Muscle of arm (tissue), 12 donors: ENCODE measurements around the gene PTPN6. TPM values are rescaled to one million over a fixed set of nuclear protein-coding genes. Genes with fewer than 3 reads are reported as not detected.

Source experiments
- DNase-seq: peaks from one replicate; pipeline ENCODE4 v3.0.0-alpha.2; 2013
- polyA plus RNA-seq, 12 donors: library from polyadenylated mRNA; unstranded; fragments of 120-200 nt; gene quantifications; one replicate each; pipeline ENCODE4 v1.2.1, GENCODE V29; 2013; ENCODE audit not compliant: insufficient read length in 12 of 12

Gene PTPN6
- polyA plus RNA-seq, 12 donors = 3.4 to 41.4 (median 4.0) TPM; not detected in 1

DNA sequence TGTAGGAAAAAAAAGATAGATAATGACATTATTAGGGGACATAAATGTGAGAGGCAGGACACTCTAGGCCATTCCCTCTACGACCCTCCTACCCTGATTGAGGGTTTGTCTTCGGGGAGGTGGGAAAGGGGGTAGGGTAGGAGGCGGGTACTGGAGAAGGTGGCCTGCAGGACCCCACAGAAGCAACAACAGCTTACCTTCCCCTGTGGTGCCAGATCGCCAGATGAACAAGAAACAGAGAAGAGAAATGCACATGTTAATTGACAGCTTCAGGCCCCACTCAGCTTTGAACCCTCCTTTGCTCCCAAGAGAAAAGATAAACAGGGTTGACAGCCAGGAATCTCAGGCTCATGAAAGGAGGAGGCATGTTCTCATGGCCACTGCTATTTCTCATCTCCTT, 14.6 kb downstream of the PTPN6 start:
- no peak for DNase-seq

DNA sequence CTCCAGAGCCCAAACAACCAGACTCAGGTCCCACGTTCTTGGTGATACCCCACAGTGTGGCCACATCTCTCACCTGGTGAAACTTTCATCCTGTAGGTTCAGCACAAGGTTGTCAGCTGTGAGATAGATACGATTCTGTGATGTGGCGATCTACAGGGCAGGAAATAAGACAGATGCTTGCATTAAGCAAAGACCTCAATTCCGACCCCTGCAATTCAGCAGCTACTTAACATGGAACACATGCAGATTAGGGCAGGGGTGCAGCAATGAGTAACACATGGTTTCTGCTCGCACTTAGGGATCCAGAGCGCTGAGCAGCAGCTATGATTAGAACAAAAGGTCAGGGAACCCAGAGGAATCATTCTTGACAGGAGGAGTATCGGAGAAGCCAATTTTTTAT, 15.2 kb downstream of the PTPN6 start:
- no peak for DNase-seq

DNA sequence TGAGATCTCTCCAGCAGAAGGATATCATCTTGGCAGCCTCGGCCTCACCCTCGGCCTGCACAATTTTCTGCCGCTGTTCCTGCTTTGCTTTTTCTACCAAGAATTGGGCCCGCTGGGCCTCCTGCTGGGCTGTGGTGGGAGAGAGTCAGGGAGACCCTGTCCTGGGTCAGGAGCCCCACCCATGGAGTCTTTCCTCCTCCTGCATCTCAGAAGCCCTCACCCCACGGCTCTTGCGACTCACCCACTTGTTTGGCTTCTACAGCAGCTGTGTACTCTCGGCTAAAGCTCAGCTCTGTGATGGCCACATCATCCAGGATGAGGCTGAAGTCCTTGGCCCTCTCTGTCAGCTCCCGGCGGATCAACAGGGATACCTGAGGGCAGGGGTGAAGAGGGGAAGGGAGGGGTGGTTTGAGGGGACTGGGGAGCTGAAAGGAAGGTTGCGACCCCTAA, 16.5 kb downstream of the PTPN6 start:
- no peak for DNase-seq

DNA sequence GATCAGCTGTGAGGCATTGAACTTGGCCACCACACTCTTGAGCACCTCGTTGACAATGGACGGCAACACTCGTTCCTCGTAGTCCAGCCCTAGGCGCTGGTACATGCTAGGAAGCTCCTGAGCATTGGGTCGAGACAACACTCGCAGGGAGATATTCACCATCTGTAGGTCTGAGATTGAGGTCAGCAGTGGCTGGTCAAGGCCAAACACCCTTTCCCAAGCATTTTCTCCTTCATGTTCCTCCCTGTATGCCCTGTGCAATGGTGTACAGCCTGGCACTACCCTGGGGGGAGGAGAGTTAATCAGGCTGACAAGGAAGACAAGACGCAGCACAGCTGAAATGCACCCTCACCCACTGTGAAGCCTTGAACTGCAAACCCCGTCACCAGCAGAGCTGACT, 17.3 kb downstream of the PTPN6 start:
- DNase-seq = no peak

DNA sequence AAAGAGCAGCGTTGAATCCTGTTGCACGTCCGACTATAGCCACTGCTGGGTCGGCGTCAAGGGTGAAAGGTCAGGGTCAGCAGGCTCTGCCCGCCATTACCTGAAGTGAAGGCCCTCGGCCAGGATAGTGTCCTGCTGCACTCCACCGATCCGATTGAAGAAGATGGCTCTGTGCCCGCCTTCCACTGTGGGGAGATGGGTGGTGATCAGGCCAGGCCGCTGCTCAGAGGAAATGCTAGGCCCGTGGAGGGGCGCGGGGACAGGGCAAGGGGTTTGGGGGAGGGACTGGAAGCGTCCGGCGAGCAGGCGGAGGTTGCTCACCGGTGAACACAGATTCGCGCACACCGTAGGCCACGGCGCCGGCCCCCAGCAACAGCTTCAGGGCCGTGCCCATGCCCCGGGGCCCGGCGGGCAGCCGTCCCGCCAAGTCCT, 19.0 kb downstream of the PTPN6 start:
- no peak for DNase-seq

DNA sequence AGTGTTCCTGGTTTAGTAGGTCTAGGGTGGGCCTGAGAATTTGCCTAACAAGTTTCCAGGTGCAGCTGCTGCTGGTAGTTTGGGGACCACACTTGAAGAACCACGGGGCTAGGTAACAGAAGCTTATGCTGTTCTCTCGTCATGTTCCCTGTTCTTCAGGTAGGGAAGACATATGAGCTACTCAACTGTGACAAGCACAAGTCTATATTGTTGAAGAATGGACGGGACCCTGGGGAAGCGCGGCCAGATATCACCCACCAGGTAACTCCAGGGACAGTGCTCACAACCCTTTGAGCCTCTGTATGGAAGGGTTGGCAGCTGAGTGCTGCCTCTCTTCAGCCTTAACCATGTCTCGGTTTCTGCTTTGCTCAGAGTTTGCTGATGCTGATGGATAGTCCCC, 23.0 kb downstream of the PTPN6 start:
- DNase-seq = no peak

DNA sequence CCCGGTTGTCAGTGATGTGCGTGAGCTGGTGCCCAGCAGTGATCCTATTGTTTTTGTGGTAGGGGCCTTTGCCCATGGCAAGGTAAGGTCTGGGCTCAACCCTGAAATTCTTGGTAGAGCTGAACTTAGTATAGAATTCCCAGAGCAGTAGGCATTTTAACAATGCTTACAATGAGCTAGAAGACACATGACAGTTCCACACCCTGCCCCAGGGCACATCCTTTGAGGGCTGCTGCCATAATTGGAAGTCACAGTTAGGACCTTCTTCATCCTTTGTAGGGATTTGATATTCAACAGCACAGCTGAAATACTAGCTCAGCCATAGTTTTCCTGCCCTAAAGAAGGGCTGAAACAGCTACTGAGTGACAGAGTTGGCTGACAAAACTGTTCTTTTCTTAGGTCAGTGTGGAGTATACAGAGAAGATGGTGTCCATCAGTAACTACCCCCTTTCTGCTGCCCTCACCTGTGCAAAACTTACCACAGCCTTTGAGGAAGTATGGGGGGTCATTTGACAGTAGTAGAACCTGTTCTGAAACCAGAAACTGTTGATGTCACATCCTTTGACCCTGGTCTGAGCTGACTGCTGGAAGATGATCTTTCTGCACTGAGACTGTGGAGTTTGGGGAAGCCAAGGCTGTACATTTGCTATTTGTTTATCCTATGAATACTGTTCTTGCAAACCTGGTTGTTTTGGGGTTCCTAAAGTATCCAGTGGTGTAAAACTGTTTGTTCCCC, 24.3 kb downstream of the PTPN6 start:
- DNase-seq = no peak

DNA sequence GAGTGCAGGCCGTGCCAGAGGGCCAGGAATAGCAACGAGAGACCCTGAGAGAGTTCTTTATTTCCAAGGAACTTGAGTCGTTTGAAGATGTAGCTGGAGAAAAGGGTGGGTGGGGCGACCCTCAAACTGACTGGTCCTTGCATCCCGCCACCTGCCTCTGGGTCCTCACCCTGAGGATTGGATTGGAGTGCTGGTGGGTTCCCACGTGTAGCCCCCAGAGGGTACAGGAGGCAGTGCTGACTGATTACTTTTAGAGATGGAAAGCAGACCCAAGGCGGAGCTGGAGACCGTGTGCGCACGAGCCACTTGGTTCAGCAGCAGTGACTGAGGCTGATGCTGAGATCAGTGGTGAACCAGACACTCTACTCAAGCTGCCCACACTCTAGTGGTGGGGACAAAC, 26.5 kb downstream of the PTPN6 start:
- no peak for DNase-seq

DNA sequence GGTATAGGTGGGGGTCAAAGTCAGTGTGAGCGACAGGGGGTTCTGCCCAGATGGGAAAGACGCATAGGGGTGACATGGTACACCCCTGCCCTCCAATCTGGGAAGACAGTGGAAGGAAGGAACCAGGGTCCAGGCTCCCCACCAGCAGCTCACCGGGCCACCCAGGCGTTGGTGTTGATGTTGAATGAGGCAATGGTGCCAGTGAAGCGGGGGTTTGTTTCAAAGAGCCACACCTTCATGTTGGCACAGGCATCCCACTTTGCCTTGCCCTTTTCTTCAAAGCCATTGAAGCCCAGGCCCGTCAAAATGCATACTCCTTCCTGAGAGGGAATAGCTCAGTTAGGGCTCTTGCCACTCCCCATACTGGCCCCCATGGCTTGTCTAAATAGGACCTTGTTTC, 27.0 kb downstream of the PTPN6 start:
- no peak for DNase-seq

DNA sequence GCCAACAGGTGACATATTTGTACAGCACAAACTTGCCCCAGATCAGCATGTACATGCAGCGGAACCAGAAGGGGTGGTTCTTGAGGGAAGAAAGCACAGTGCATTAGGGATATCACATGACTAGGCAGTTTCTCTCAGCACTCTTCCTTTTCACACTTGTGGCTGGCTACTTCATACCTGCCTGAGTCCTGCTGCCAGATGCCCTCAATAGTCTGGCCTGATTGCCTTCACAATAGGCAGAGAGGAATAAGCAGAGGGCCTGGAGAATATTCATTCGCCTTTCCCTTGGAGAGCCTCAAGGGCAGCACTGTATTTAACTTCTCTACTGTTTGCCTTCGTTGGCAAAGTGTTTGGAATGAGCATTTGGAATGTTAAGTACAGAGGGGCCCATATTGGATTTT, 27.5 kb downstream of the PTPN6 start:
- no peak for DNase-seq

DNA sequence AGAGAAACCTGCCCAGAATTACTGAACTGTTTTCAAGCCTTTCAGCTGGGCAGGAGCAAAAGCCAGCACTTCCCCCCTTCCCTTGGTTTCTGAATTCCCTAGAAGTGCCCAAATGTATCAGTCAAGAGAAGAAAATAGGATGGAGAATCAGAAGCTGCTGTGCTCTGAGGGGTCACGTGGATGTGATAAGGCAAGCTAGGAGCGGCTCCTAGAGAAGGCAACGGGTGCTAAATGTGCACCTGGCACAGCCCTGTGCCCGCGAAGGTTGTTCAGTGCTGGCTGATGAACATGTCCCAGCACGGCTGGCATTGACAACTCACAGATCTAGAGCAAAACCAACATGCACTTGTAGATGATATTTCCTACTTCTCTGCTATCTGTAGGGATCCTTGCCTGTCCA, 27.9 kb downstream of the PTPN6 start:
- no peak for DNase-seq

DNA sequence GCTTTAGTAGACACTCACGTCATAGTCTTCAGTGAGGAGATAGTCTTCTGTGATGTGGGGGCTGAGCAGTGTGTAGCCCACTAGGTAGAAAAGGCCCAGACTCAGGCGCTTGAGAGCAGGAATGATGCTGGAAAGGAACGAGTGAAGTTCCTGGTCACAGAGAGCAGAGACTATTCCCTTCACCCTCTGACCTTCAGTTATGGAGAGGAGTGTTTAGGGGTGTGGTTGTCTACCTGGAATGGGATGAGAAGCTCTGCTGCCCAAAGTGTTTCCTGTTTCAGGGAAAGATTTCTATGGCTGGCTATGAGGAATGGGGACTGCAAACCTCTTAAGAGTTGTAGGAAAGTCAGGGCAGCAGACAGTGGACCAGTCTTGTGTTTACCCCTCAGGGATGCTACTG, 28.3 kb downstream of the PTPN6 start:
- no peak for DNase-seq

DNA sequence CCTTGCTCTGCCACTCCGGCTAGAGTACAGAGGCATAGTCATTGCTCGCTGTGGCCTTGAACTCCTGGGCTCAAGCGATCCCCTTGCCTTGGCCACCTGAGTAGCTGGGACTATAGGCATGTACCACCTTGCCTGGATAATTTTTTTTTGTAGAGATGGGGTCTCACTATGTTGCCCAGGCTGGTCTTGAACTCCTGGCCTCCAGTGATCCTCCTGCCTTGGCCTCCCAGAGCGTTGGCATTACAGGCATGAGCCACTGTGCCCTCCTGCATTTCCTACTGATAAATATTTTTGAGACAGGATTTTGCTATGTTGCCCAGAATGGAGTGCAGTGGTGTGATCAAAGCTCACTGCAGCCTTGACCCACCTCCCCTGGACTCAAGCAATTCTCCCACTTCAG, 28.9 kb downstream of the PTPN6 start:
- no peak for DNase-seq

DNA sequence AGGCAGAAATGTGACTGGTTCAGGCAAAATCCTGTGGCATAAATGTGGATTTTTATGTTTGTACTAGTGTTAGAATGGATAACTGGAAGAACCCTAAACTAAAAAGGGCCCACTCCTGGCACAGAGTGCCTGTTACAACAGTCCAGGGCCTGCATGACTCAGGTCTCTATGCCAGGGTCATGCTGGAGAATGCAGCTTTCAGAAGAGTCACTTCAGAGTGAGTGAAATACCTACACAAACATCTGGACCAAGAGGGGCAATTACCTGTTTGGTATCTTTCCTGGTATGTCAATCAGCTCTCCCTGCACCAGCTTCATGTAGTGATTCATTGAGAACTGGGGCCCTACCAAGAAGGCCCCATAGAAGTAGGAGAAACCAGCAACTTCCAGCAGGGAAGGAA, 29.6 kb downstream of the PTPN6 start:
- no peak for DNase-seq

DNA sequence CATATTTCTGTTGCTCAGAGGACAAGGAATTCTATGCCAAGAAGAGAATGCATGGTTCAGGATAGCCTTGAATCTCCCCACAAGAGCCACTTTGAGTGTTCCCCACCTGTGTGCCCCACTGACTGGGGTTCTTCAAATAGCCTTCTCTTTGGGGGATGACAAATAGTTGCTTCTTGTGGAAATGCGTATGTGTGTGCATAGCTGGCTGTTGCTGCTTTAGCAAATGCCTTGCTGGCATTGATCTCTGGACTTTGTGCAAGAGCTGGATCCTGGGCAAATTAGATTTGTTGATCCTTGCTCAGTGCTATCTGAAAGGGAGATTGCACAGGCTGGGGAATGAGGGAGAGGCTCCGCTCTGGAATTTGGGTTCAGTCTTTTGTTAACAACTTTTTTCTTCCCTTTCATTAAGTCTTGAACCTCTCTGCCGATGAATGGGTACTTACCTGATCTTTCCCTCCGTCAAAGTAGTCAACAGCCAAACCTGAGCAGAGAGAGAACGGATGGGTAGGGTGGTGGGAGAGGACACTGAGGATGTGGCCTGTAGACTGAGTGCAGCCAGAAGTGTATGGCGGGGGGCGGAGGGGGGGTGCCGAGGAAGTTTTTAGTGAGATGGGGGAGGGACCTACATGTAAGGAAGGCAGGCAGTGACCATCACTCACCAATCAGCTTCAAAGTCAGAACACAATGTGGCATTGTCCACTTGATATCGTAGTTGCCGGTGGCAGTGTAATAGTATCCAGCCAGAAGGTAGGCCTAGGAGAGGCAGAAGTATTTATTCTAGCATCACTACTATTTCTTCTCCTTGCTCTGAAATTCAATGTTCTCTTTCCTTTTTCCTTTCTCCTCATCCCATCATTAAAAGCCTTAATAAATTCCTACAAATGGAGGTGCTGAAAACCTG, 30.2 kb downstream of the PTPN6 start:
- no peak for DNase-seq

DNA sequence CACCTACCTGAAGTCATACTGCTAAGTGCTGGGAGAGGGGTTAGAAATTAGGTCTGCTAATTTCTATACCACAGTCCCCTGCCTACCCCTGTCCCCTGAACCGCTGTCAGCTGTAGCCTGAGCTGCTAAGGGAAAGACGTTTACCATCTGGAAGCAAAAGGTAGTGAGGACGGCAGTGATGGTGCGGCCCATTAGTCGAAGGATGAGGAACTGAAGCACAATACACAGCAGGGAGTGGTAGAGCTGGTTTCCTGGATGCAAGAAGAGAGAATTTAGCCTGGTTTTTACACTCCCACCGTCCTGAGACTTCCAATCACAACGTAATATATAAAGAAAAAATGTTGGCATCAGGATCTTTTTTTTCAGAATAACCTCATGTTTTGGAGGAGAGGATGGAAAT, 31.4 kb downstream of the PTPN6 start:
- no peak for DNase-seq

DNA sequence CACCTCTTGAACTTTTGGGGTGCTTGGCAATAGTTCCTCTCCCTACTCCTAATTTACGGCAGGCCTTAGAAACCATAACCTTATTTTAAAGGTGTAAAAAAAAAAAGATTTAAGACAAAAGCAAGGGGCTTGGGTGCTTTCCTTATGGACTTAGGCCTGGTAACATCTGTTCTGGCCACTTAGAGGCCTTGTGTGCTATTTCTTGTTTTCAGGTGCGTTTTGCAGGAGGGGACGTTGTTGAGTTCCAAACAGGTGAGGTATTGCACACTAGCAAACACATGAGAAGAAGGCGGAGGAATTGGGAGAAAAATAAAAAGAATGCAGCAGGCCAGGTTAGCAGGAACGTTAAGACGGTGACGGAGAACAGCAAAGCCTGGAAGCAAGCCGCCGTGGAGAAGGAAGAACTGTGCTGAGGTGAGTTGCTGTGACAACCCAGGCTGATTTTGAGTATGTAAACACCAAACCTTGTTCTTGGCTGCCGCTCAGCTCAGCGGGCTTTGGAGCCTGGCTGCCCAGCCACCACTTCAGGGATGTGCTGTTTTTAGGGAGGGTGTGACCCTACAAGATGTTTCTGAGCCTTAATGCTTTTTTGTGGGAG, 36.9 kb downstream of the PTPN6 start:
- no peak for DNase-seq

DNA sequence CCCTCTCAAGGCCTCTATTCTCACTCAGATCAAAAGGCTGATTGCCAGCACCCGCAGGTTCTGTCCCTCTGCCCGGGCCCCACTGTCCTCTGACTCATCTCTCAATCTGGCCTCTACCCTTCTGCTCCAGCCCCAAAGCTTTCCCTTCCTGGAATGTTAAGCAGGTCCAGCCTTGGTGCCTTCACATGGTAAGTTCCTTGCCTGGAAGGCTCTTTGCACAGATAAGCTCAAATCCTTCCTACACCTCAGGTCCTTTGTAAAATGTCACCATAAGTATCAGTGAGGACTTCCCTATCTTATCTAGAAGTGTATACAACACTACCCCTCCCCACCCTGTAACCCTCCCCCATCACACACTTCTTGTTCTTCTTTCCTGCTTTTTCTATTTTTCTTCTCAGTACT, 44.9 kb downstream of the PTPN6 start:
- DNase-seq = no peak

DNA sequence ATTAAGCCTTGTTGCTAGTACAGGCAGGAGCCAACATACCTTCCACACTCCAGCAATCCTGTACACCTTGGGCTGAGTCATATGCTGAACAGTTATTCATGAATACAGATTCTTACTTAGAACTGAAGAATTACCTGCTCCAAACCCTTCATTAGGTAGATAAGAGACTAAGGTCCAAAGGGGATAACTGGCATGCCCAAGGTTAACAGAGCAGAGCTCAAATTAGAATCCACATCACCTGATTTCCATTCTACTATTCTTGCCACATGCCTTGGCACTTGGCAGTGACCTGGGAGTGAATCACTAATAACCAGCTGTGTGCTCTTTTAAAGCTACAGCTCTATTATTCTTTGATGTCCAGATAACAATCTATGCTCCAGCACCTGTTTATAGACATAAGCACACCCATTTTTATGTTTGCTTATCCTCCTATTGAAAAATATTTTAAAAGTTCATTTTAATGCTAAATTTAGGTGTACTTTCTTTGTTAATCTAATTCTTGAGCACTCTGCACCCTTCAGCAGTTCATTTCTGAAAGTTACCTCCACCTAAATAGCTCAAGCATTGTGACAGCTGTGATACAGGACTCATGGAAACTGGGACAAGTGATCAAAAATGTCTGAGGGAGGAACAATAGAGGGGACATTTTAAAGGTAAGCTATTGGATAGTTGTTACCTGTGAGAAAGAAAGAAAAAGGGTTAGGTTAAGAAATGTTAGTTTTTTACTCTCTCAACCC, 47.7 kb downstream of the PTPN6 start:
- no peak for DNase-seq

DNA sequence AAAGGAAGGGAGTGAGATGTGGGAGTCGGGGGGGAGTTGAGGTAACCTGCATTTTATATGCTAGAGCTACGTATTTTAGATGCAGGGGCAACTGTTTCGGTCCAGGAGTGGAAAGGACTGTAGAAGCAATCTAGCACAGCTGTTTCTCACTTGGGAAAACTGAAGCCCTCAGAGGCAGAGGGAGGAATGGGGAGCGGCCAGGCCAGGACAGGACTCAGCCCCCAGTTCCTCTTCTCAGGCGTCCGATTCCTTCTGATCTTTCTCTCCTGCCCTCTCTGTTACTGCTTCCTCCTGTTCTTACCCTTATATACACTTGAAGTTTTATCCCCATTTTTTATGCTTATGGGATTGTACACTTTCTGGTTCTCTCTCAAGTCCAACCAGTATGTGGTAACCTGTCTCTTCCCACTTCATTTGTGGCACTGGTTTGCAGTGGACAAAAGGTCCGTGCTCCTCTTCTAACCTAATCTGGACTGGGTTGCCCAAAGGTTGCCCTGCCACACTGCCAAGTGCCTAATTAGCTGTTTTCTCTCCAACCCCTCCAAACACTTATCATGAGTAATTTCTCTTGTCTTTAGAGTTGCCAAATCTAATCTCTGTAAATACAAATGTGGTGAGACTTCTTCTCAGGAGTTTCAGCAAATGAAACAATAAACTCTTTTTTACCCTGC, 50.9 kb downstream of the PTPN6 start:
- no peak for DNase-seq

DNA sequence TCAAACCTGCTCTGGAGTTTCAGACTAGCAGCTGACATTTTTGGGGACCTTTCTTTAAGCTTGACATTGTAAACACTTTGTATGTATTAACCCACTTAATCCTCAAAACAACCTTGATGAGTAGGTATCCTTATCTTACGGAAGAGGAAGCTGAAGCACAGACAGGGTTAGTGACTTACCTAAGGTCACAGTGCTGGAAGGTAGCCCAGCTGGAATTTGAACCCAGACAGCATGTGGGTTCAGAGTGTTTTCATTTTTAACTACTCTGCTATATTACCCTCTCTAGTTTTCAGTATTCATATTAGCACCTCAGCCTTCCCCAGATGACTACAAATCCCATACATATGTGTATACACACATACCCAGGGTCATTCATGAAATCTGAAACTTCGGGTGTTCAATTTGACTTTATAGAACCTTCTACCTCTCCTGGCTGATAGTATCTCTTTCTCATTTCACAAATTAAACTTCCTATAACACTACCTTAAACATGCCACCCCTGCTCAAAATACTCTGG, 53.2 kb downstream of the PTPN6 start:
- DNase-seq = no peak
